ENCODE results near the gene SCD. TPM values are rescaled to one million over a fixed set of nuclear protein-coding genes. Genes with fewer than 3 reads are reported as not detected.

The SCD gene
- total RNA-seq, 1 experiment from 2014 or later, result 449 TPM

DNA sequence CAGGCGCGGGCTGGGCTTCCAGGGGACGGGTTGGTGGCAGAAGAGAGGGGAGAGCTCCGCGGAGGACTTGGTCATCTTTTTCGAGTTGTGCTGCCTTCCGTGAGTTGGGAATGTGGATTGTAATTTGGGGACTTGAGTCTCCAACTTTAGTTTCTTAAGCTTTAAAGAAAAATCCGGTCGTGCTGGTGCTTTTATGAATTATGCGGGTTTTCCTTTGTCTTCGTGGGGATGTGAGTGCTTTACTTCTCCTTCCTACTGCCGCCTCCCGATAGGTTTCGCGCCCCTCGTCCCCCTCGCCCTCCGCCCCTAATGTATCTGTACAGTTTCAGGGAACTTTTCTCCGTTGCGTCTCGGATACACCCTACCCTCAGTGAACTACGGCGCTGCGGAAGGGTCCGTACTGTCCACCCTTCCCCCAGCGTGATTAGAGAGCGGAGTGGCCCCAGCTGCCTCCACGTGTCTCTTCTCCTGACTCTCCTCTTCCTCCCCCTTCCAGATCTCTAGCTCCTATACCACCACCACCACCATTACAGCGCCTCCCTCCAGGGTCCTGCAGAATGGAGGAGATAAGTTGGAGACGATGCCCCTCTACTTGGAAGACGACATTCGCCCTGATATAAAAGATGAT is 649 bp downstream of the SCD start:
- no peaks in the 10 kb centered on the region for H3K27me3 Mint-ChIP-seq (ENCODE audit: insufficient read depth, unreplicated experiment)
- peaks cover 9% of the 10 kb centered on the region for H3K36me3 ChIP-seq (ENCODE audit: control insufficient read depth, insufficient read depth, low read length)
- DNase-seq, result no peak
- no peaks in the 10 kb centered on the region for H3K9me3 Mint-ChIP-seq (ENCODE audit: unreplicated experiment)
- ChIA-PET CTCF (interaction anchor here (0.8 to 2.0 kb wide), 3 partner anchors 13 to 257 kb away, joined by 3 to 18 read pairs (median 4); no protein-coding TSS in a partner anchor), POLR2A (interaction anchor here (1.0 to 5.2 kb wide), 3 partner anchors 12 to 26 kb away, joined by 3 to 155 read pairs (median 16); no protein-coding TSS in a partner anchor)
- H3K4me1 Mint-ChIP-seq (ENCODE audit: low read depth, unreplicated experiment), result peaks cover 42% of the 10 kb centered on the region
- H3K36me3 Mint-ChIP-seq (ENCODE audit: insufficient read depth, unreplicated experiment), result peaks cover 59% of the 10 kb centered on the region
- H3K4me3 Mint-ChIP-seq (ENCODE audit: unreplicated experiment), result peak overlapping the region; percentile 96
- peak overlapping the region; percentile 90 for H3K4me3 ChIP-seq (ENCODE audit: low read depth, low read length)
- intact Hi-C loops (cut with micrococcal nuclease; ENCODE audit: unreplicated experiment), result loop anchor here (2.0 kb wide), 1 partner anchor 13 kb away; no protein-coding TSS in a partner anchor
- H3K4me1 ChIP-seq, result peaks cover 29% of the 10 kb centered on the region
- TSS peak; percentile 39 for BruUV-seq (replicated peaks)
- H3K27ac Mint-ChIP-seq (ENCODE audit: unreplicated experiment), result peak overlapping the region; percentile 75
- no peaks in the 10 kb centered on the region for H3K27me3 ChIP-seq (replicated peaks; ENCODE audit: control insufficient read depth, insufficient read depth, low read length)
- TF ChIP-seq, protein P1, sequence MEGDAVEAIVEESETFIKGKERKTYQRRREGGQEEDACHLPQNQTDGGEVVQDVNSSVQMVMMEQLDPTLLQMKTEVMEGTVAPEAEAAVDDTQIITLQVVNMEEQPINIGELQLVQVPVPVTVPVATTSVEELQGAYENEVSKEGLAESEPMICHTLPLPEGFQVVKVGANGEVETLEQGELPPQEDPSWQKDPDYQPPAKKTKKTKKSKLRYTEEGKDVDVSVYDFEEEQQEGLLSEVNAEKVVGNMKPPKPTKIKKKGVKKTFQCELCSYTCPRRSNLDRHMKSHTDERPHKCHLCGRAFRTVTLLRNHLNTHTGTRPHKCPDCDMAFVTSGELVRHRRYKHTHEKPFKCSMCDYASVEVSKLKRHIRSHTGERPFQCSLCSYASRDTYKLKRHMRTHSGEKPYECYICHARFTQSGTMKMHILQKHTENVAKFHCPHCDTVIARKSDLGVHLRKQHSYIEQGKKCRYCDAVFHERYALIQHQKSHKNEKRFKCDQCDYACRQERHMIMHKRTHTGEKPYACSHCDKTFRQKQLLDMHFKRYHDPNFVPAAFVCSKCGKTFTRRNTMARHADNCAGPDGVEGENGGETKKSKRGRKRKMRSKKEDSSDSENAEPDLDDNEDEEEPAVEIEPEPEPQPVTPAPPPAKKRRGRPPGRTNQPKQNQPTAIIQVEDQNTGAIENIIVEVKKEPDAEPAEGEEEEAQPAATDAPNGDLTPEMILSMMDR (IDR thresholded peaks at IDR 0.05; ENCODE audit: insufficient read depth in 1 of 2, low read depth in 1 of 2, low read length in 1 of 2, severe bottlenecking in 1 of 2, unreplicated experiment in 1 of 2), result no peak
- no peaks in the 10 kb centered on the region for H3K9me3 ChIP-seq

GRCh38 chr10:100348389-100348927 is 1.4 kb downstream of the SCD start:
- Mint-ChIP-seq H3K4me1 (ENCODE audit: low read depth, unreplicated experiment) (peaks cover 42% of the 10 kb centered on the region), H3K27me3 (ENCODE audit: insufficient read depth, unreplicated experiment) (no peaks in the 10 kb centered on the region), H3K9me3 (ENCODE audit: unreplicated experiment) (no peaks in the 10 kb centered on the region), H3K4me3 (ENCODE audit: unreplicated experiment) (peak overlapping the region; percentile 96), H3K27ac (ENCODE audit: unreplicated experiment) (peak overlapping the region; percentile 75), H3K36me3 (ENCODE audit: insufficient read depth, unreplicated experiment) (peaks cover 67% of the 10 kb centered on the region)
- Histone ChIP-seq H3K4me3 (ENCODE audit: low read depth, low read length) (peak overlapping the region; percentile 90), H3K27me3 (replicated peaks; ENCODE audit: control insufficient read depth, insufficient read depth, low read length) (no peaks in the 10 kb centered on the region), H3K4me1 (peaks cover 27% of the 10 kb centered on the region), H3K36me3 (ENCODE audit: control insufficient read depth, insufficient read depth, low read length) (peaks cover 13% of the 10 kb centered on the region), H3K9me3 (no peaks in the 10 kb centered on the region)
- no peak for DNase-seq
- POLR2A ChIA-PET, result interaction anchor here (0.8 to 5.2 kb wide), 4 partner anchors 11 to 25 kb away, joined by 3 to 155 read pairs (median 10); no protein-coding TSS in a partner anchor
- TF ChIP-seq, protein P1 (IDR thresholded peaks at IDR 0.05; ENCODE audit: insufficient read depth in 1 of 2, low read depth in 1 of 2, low read length in 1 of 2, severe bottlenecking in 1 of 2, unreplicated experiment in 1 of 2), result no peak
- intact Hi-C loops (cut with micrococcal nuclease; ENCODE audit: unreplicated experiment), result no loop called here
- no TSS peak for BruUV-seq (replicated peaks)
- CTCF ChIA-PET, result interaction anchor here (1.5 kb wide), 1 partner anchor 23 kb away, joined by 5 read pairs; no protein-coding TSS in a partner anchor

- peak overlapping the region; percentile 90 for H3K4me3 ChIP-seq (ENCODE audit: low read depth, low read length)
- Mint-ChIP-seq H3K4me1 (ENCODE audit: low read depth, unreplicated experiment) (peaks cover 42% of the 10 kb centered on the region), H3K9me3 (ENCODE audit: unreplicated experiment) (no peaks in the 10 kb centered on the region), H3K27me3 (ENCODE audit: insufficient read depth, unreplicated experiment) (no peaks in the 10 kb centered on the region), H3K27ac (ENCODE audit: unreplicated experiment) (peak overlapping the region; percentile 75), H3K4me3 (ENCODE audit: unreplicated experiment) (peak overlapping the region; percentile 96), H3K36me3 (ENCODE audit: insufficient read depth, unreplicated experiment) (peaks cover 73% of the 10 kb centered on the region)
- TF ChIP-seq, protein P1 (IDR thresholded peaks at IDR 0.05; ENCODE audit: insufficient read depth in 1 of 2, low read depth in 1 of 2, low read length in 1 of 2, severe bottlenecking in 1 of 2, unreplicated experiment in 1 of 2), result no peak
- intact Hi-C loops (cut with micrococcal nuclease; ENCODE audit: unreplicated experiment), result no loop called here
- CTCF ChIA-PET, result interaction anchor here (1.5 kb wide), 1 partner anchor 22 kb away, joined by 5 read pairs; no protein-coding TSS in a partner anchor
- BruUV-seq (replicated peaks), result no TSS peak
- DNase-seq, result no peak
- peaks cover 15% of the 10 kb centered on the region for H3K36me3 ChIP-seq (ENCODE audit: control insufficient read depth, insufficient read depth, low read length)
- POLR2A ChIA-PET, result interaction anchor here (0.8 to 5.2 kb wide), 2 partner anchors 11 to 25 kb away, joined by 4 to 155 read pairs; no protein-coding TSS in a partner anchor
- H3K27me3 ChIP-seq (replicated peaks; ENCODE audit: control insufficient read depth, insufficient read depth, low read length), result no peaks in the 10 kb centered on the region
- peaks cover 27% of the 10 kb centered on the region for H3K4me1 ChIP-seq
- no peaks in the 10 kb centered on the region for H3K9me3 ChIP-seq
Measured at GRCh38 chr10:100349087-100349486, 2.1 kb downstream of the SCD start.

All from Caco-2 (cell line).